PC-3 (cell line): ENCODE measurements around the gene RCCD1. TPM values are rescaled to one million over a fixed set of nuclear protein-coding genes. Genes with fewer than 3 reads are reported as not detected.

ENCODE experiments used
- ATAC-seq: fragments of 200-7000 bp; cut with Tn5 transposase; 2 replicates; pipeline ENCODE4 v1.9.1; 2020; ENCODE audit warnings: mild to moderate bottlenecking, moderate library complexity
- BruUV-seq: library from RNA; stranded (reverse); fragments of 400-500 nt; replicated peaks from 2 replicates; lab custom pipeline; 2021; lab: Mats Ljungman, UMichigan
- CTCF ChIA-PET: fragments of 300-600 bp; sonication (Branson Sonifier 250); formaldehyde crosslinking; loops from one replicate; lab custom pipeline; 2022; ENCODE audit warnings: antibody characterized with exemption; lab: Charles Lee
- POLR2A ChIA-PET: fragments of 300-600 bp; sonication (Branson Sonifier 250); formaldehyde crosslinking; loops from one replicate; lab custom pipeline; 2022; ENCODE audit warnings: antibody characterized with exemption; ENCODE audit not compliant: unreplicated experiment; lab: Charles Lee
- DNase-seq: peaks from one replicate; pipeline ENCODE4 v3.0.0-alpha.2; 2015
- H2AFZ ChIP-seq: fragments of 300-600 bp; sonication (generic); 2 replicates; pipeline ENCODE4 v1.6.0; 2016; ENCODE audit warnings: antibody characterized with exemption, low read length
- H3F3A ChIP-seq: fragments of 300-600 bp; sonication (generic); one replicate; pipeline ENCODE4 v1.6.0; 2017; ENCODE audit warnings: antibody characterized with exemption, low read length, control low read depth, mild to moderate bottlenecking; ENCODE audit not compliant: unreplicated experiment
- H3K27ac ChIP-seq: fragments of 300-600 bp; sonication (generic); 2 replicates; pipeline ENCODE4 v1.5.1; 2016; ENCODE audit warnings: mild to moderate bottlenecking, low read length
- H3K27me3 ChIP-seq: fragments of 300-600 bp; sonication (generic); 2 replicates; pipeline ENCODE4 v1.6.1; 2016; ENCODE audit warnings: low read length, mixed read lengths
- H3K36me3 ChIP-seq: fragments of 300-600 bp; sonication (generic); 2 replicates; pipeline ENCODE4 v1.6.1; 2016; ENCODE audit warnings: low read depth, mixed run types, low read length, mixed read lengths
- H3K4me1 ChIP-seq: fragments of 300-600 bp; sonication (generic); 2 replicates; pipeline ENCODE4 v1.5.1; 2016; ENCODE audit warnings: low read length; ENCODE audit not compliant: insufficient read depth
- H3K4me2 ChIP-seq: fragments of 300-600 bp; sonication (generic); 2 replicates; pipeline ENCODE4 v1.6.0; 2016; ENCODE audit warnings: low read length
- H3K4me3 ChIP-seq: fragments of 300-600 bp; sonication (generic); 2 replicates; pipeline ENCODE4 v1.5.1; 2016; ENCODE audit warnings: mild to moderate bottlenecking, low read length, mixed read lengths
- H3K79me2 ChIP-seq: fragments of 300-600 bp; sonication (generic); 2 replicates; pipeline ENCODE4 v1.6.1; 2017; ENCODE audit warnings: low read length, mixed read lengths
- H3K9ac ChIP-seq: fragments of 300-600 bp; sonication (generic); 2 replicates; pipeline ENCODE4 v1.6.0; 2016; ENCODE audit warnings: mild to moderate bottlenecking, low read length
- H3K9me2 ChIP-seq: fragments of 300-600 bp; sonication (generic); replicated peaks from 2 replicates; pipeline ENCODE4 v1.6.1; 2016; ENCODE audit warnings: mixed run types, low read length, mixed read lengths
- H3K9me3 ChIP-seq: fragments of 300-600 bp; sonication (generic); 2 replicates; pipeline ENCODE4 v1.6.1; 2016; ENCODE audit warnings: low read length, mixed read lengths
- H4K20me1 ChIP-seq: fragments of 300-600 bp; sonication (generic); 2 replicates; pipeline ENCODE4 v1.6.1; 2016; ENCODE audit warnings: low read length, mixed read lengths
- CTCF ChIP-seq: fragments of 300-600 bp; sonication (generic); conservative IDR thresholded peaks from 2 replicates; pipeline ENCODE4 v1.5.1; 2017; ENCODE audit warnings: antibody characterized with exemption, low read depth, mild to moderate bottlenecking, low read length
- EZH2 ChIP-seq: fragments of 300-600 bp; sonication (generic); IDR thresholded peaks from one replicate; pipeline ENCODE4 v1.6.1; 2017; ENCODE audit warnings: antibody characterized with exemption, mild to moderate bottlenecking, low read length; ENCODE audit not compliant: unreplicated experiment
- EZH2phosphoT487 ChIP-seq: fragments of 300-600 bp; sonication (generic); IDR thresholded peaks from 2 replicates; pipeline ENCODE4 v1.6.1; 2018; ENCODE audit warnings: mild to moderate bottlenecking, antibody characterized with exemption, low read length, borderline replicate concordance
- intact Hi-C: fragments of 100-400 bp; cut with micrococcal nuclease; formaldehyde crosslinking; loops from 2 replicates; pipeline ENCODE4 v1.9.0; 2023
- total RNA-seq: library from RNA; depleted of rRNA; stranded (reverse); fragments of >200 nt; gene quantifications from 2 replicates; pipeline ENCODE4 v1.2.3, GENCODE V29; 2014

The RCCD1 gene
- total RNA-seq, 1 experiment from 2014 or later: 9.2 TPM

GRCh38 chr15:90938261-90938660 lies 16.4 kb upstream of the RCCD1 start:
- H3F3A ChIP-seq: no peaks in the 10 kb centered on the region
- no peak overlapping the region for H3K4me2 ChIP-seq
- TF ChIP-seq CTCF: no peak
- no peak for TF ChIP-seq EZH2
- no peak for TF ChIP-seq EZH2phosphoT487
- no peaks in the 10 kb centered on the region for H3K27me3 ChIP-seq
- ChIA-PET POLR2A (no interaction called here), CTCF (no interaction called here)
- no peaks in the 10 kb centered on the region for H4K20me1 ChIP-seq
- no peaks in the 10 kb centered on the region for H3K9me3 ChIP-seq
- peaks cover 14% of the 10 kb centered on the region for H3K4me1 ChIP-seq
- ATAC-seq: no peak
- no TSS peak for BruUV-seq
- DNase-seq: no peak
- no peak overlapping the region for H3K4me3 ChIP-seq
- H3K36me3 ChIP-seq: peaks cover 17% of the 10 kb centered on the region; the same call in 1 of the 2 replicates
- H3K27ac ChIP-seq: no peak overlapping the region
- H3K79me2 ChIP-seq: peaks cover 18% of the 10 kb centered on the region
- no peak overlapping the region for H2AFZ ChIP-seq
- H3K9me2 ChIP-seq: no peaks in the 10 kb centered on the region
- intact Hi-C loops: loop anchor here (10.0 kb wide), 1 partner anchor 97 kb away; no protein-coding TSS in a partner anchor
- H3K9ac ChIP-seq: no peak overlapping the region

- BruUV-seq: no TSS peak
- ATAC-seq (no peak), DNase-seq (no peak)
- Histone ChIP-seq H3K4me1 (peaks cover 11% of the 10 kb centered on the region), H3K79me2 (peaks cover 18% of the 10 kb centered on the region), H2AFZ (no peak overlapping the region), H3K4me2 (no peak overlapping the region), H3K4me3 (no peak overlapping the region), H4K20me1 (no peaks in the 10 kb centered on the region), H3K9me3 (no peaks in the 10 kb centered on the region), H3K27me3 (no peaks in the 10 kb centered on the region), H3K9ac (no peak overlapping the region), H3K36me3 (peaks cover 21% of the 10 kb centered on the region; the same call in 1 of the 2 replicates), H3K27ac (no peak overlapping the region), H3K9me2 (no peaks in the 10 kb centered on the region), H3F3A (no peaks in the 10 kb centered on the region)
- intact Hi-C loops: loop anchor here (10.0 kb wide), 1 partner anchor 95 kb away; no protein-coding TSS in a partner anchor
- CTCF ChIA-PET: no interaction called here
- POLR2A ChIA-PET: no interaction called here
- TF ChIP-seq EZH2 (no peak), EZH2phosphoT487 (no peak), CTCF (no peak)
These were observed 14.9 kb upstream of the RCCD1 start for GRCh38 chr15:90939756-90940155.

GRCh38 chr15:90941038-90941437 lies 13.6 kb upstream of the RCCD1 start:
- no peak overlapping the region for H2AFZ ChIP-seq
- no peak overlapping the region for H3K4me3 ChIP-seq
- no peak overlapping the region for H3K4me2 ChIP-seq
- intact Hi-C loops: no loop called here
- no peak for TF ChIP-seq EZH2phosphoT487
- TF ChIP-seq EZH2: no peak
- no peak for TF ChIP-seq CTCF
- H3K27ac ChIP-seq: no peak overlapping the region
- H3K36me3 ChIP-seq: peaks cover 26% of the 10 kb centered on the region; the same call in 1 of the 2 replicates
- H4K20me1 ChIP-seq: no peaks in the 10 kb centered on the region
- H3K9ac ChIP-seq: no peak overlapping the region
- H3F3A ChIP-seq: no peaks in the 10 kb centered on the region
- no peak for DNase-seq
- no peak for ATAC-seq
- no peaks in the 10 kb centered on the region for H3K9me3 ChIP-seq
- ChIA-PET CTCF (no interaction called here), POLR2A (no interaction called here)
- BruUV-seq: no TSS peak
- H3K79me2 ChIP-seq: peaks cover 11% of the 10 kb centered on the region
- no peaks in the 10 kb centered on the region for H3K9me2 ChIP-seq
- H3K27me3 ChIP-seq: no peaks in the 10 kb centered on the region
- H3K4me1 ChIP-seq: peaks cover 10% of the 10 kb centered on the region
